ENCODE results near the gene SDSL. TPM values are rescaled to one million over a fixed set of nuclear protein-coding genes. Genes with fewer than 3 reads are reported as not detected.

The SDSL gene
- total and polyA plus RNA-seq, 5 donors from 2014 or later, result 1.8 TPM; not detected in 4

DNA sequence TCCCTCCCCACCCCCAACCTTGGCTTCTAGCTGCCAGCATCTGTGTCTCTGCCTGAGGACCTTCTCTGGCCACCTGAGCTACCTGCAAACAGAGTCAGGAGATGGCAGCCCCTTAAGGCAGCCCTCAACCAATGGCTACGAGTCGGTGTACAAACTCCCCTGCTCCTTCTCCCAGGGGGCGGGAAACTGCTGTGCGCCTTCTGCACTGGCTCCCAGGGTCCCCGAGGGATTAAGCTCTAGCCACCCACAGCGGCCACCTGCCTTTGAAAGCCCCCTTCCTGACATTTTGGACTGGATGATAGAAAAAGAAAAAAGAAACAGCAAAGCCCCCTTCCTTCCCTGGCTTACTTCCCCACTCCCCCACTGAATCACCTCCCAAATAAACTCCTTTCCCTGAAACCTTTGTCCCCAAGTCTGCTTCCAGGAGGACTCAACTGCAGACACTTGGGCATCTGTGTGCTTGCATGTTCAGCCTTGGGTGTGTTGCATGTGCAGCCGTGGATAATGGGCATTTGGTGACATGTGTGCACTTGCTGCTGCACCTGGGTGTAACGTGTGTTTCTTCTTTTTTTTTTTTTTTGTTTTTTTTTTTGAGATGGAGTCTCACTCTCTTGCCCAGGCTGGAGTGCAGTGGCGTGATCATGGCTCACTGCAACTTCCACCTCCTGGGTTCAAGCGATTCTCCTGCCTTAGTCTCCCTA lies 24.5 kb upstream of the SDSL start:
- no peaks in the 10 kb centered on the region for H3K4me1 ChIP-seq (ENCODE audit: control insufficient read depth, insufficient read depth, low read length, poor library complexity, severe bottlenecking)
- Mint-ChIP-seq H3K4me1 (no peaks in the 10 kb centered on the region), H3K4me3 (no peak overlapping the region), H3K9me3 (no peaks in the 10 kb centered on the region), H3K27ac (no peak overlapping the region), H3K36me3 (no peaks in the 10 kb centered on the region), H3K27me3 (no peaks in the 10 kb centered on the region)
- H3K27ac ChIP-seq (ENCODE audit: insufficient read depth, low read length, poor library complexity, severe bottlenecking), result no peak overlapping the region
- H3K36me3 ChIP-seq (ENCODE audit: control insufficient read depth, insufficient read depth, low read length), result no peaks in the 10 kb centered on the region
- DNase-seq (no peak), ATAC-seq (ENCODE audit: low read depth in 2 of 2) (no peak)
- H3K9me3 ChIP-seq (ENCODE audit: control insufficient read depth in 2 of 2, low read length in 2 of 2), result no peaks in the 10 kb centered on the region
- no peaks in the 10 kb centered on the region for H3K27me3 ChIP-seq (ENCODE audit: control insufficient read depth, insufficient read depth, low read length)
- no peak overlapping the region for H3K4me3 ChIP-seq (ENCODE audit: low read depth, low read length)

DNA sequence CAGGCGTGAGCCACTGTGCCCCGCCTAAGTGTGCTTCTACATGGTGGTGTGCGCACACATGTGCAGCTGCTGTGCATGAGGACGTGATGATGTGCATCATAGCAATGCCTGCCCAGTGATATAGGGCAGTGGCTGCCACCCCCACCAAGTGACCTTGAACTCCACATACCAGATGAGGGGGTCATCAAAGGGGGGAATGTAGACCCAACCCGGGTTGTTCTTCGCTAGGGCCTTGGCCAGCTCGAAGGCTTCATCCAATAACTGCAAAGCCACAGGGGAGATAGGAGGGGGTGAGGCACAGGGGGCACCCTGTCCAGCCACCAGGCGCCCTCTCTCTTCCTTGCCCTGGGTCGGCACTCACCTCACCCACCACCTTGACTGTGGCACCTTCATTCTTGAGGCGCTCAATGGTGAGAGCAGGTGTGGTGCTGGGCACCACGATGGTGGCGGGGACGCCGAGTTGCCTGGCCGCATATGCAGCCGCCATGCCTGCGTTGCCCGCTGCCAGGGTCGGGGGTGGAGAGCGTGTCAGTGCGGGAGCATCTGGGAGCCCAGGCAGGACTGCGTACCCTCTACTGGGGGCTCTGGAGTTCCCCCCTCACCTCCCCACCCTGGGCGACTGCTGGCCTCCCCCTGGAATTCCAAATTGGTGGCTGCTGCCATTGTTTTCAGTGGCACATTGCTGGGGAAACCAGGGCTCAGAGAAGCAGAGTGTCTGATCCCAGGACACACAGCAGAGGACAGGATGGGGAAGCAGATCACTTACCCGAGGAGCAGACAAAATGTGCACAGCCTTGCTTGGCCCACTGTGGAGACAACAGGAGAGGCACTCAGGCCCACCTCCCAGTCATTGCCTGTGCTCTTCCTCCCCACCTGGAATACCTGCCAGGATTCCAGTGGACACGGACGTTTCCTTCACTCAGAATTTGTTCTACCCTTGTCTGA lies 23.6 kb upstream of the SDSL start:
- no peaks in the 10 kb centered on the region for H3K36me3 Mint-ChIP-seq
- no peaks in the 10 kb centered on the region for H3K27me3 ChIP-seq (ENCODE audit: control insufficient read depth, insufficient read depth, low read length)
- H3K27ac Mint-ChIP-seq, result no peak overlapping the region
- DNase-seq (no peak), ATAC-seq (ENCODE audit: low read depth in 2 of 2) (no peak)
- H3K27me3 Mint-ChIP-seq, result no peaks in the 10 kb centered on the region
- H3K9me3 Mint-ChIP-seq, result no peaks in the 10 kb centered on the region
- H3K4me3 ChIP-seq (ENCODE audit: low read depth, low read length), result no peak overlapping the region
- H3K36me3 ChIP-seq (ENCODE audit: control insufficient read depth, insufficient read depth, low read length), result no peaks in the 10 kb centered on the region
- H3K4me1 Mint-ChIP-seq, result no peaks in the 10 kb centered on the region
- no peaks in the 10 kb centered on the region for H3K9me3 ChIP-seq (ENCODE audit: control insufficient read depth in 2 of 2, low read length in 2 of 2)
- no peak overlapping the region for H3K4me3 Mint-ChIP-seq
- no peak overlapping the region for H3K27ac ChIP-seq (ENCODE audit: insufficient read depth, low read length, poor library complexity, severe bottlenecking)
- no peaks in the 10 kb centered on the region for H3K4me1 ChIP-seq (ENCODE audit: control insufficient read depth, insufficient read depth, low read length, poor library complexity, severe bottlenecking)

DNA sequence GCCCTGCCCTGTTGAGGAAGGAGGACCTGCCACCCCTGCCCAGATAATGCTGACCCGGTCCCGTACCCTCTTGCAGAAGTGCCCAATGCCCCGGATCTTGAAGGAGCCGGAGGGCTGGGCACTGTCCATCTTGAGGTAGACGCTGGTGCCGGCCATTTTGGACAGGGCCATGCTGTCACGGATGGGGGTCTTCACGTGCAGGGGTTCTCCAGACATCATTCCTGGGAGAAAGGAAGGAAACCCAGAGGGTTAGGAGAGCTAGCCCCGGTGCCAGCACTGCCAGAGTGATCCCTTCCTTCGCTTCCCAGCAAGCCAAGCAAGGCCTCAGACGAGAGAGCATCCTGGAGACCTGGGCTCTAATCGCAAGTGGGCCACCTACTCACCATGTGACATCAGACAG lies 22.7 kb upstream of the SDSL start:
- no peaks in the 10 kb centered on the region for H3K4me1 ChIP-seq (ENCODE audit: control insufficient read depth, insufficient read depth, low read length, poor library complexity, severe bottlenecking)
- Mint-ChIP-seq H3K27ac (no peak overlapping the region), H3K27me3 (peaks cover 4% of the 10 kb centered on the region), H3K9me3 (no peaks in the 10 kb centered on the region), H3K4me3 (no peak overlapping the region), H3K36me3 (no peaks in the 10 kb centered on the region), H3K4me1 (peaks cover 0 to 2% (median 0%) of the 10 kb centered on the region in 4 donors)
- ATAC-seq (ENCODE audit: low read depth in 2 of 2) (no peak), DNase-seq (no peak)
- H3K36me3 ChIP-seq (ENCODE audit: control insufficient read depth, insufficient read depth, low read length), result no peaks in the 10 kb centered on the region
- no peaks in the 10 kb centered on the region for H3K9me3 ChIP-seq (ENCODE audit: control insufficient read depth in 2 of 2, low read length in 2 of 2)
- H3K27ac ChIP-seq (ENCODE audit: insufficient read depth, low read length, poor library complexity, severe bottlenecking), result no peak overlapping the region
- no peaks in the 10 kb centered on the region for H3K27me3 ChIP-seq (ENCODE audit: control insufficient read depth, insufficient read depth, low read length)
- no peak overlapping the region for H3K4me3 ChIP-seq (ENCODE audit: low read depth, low read length)

DNA sequence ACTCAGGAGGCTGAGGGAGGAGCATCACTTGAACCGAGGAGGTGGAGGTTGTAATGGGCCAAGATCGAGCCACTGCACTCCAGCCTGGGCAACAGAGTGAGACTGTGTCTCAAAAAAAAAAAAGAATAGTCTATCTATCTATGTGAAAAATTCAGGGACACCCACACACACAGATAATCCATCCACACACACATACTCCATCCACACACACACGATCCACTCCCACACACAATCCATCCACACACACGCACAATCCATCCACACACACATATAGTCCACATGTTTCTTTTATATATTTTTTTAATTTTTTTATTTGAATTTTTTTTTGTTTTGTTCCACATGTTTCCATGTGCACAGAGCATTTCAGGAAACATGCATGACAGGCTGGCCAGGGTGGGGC lies 21.8 kb upstream of the SDSL start:
- no peaks in the 10 kb centered on the region for H3K36me3 Mint-ChIP-seq
- peaks cover 0 to 2% (median 0%) of the 10 kb centered on the region in 4 donors for H3K4me1 Mint-ChIP-seq
- no peak overlapping the region for H3K27ac Mint-ChIP-seq
- no peaks in the 10 kb centered on the region for H3K9me3 Mint-ChIP-seq
- Histone ChIP-seq H3K4me3 (ENCODE audit: low read depth, low read length) (no peak overlapping the region), H3K9me3 (ENCODE audit: control insufficient read depth in 2 of 2, low read length in 2 of 2) (no peaks in the 10 kb centered on the region), H3K27ac (ENCODE audit: insufficient read depth, low read length, poor library complexity, severe bottlenecking) (no peak overlapping the region), H3K27me3 (ENCODE audit: control insufficient read depth, insufficient read depth, low read length) (no peaks in the 10 kb centered on the region), H3K4me1 (ENCODE audit: control insufficient read depth, insufficient read depth, low read length, poor library complexity, severe bottlenecking) (no peaks in the 10 kb centered on the region), H3K36me3 (ENCODE audit: control insufficient read depth, insufficient read depth, low read length) (no peaks in the 10 kb centered on the region)
- peaks cover 7% of the 10 kb centered on the region for H3K27me3 Mint-ChIP-seq
- no peak overlapping the region for H3K4me3 Mint-ChIP-seq
- no peak for DNase-seq
- no peak for ATAC-seq (ENCODE audit: low read depth in 2 of 2)

DNA sequence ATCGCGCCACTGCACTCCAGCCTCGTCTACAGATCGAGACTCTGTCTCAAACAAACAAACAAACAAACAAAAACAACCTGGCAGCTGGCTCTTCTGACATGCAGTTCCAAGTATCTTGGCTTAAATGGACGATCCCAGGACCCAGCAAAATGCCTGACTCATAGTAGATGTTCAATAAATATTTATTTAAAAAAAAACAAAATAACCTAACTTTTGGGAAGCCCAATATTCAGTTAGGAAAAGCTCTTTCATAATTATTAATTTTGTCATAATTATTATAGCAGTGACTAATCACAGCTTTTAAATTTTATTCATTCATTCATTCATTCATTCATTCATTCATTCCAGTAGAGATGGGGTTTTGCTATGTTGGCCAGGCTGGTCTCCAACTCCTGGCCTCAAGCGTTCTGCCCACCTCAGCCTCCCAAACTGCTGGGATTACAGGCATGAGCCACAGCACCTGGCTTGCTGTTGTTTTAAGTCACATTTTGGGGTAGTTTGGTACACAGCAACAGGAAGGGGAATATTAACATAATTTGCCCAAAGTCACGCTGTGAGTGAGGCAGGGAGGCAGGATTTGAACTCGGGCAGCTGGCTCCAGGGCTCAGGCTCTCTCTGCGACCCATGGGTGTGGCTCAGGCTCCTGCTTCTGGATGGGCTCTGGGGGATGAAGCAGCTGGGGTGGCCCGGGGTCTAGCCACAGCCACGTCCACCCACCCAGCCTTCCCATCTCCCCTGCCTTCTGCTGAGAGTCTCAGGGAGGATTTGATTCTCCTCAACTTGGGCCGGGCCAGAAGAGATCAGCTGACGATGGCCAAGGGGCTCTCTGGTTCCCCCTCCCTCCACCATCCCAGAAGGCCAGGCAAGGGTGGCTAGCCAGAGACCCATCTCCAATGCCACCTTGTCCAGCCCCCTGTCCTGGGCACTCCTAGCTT lies 20.8 kb upstream of the SDSL start:
- Histone ChIP-seq H3K27me3 (ENCODE audit: control insufficient read depth, insufficient read depth, low read length) (no peaks in the 10 kb centered on the region), H3K9me3 (ENCODE audit: control insufficient read depth in 2 of 2, low read length in 2 of 2) (no peaks in the 10 kb centered on the region), H3K27ac (ENCODE audit: insufficient read depth, low read length, poor library complexity, severe bottlenecking) (no peak overlapping the region), H3K36me3 (ENCODE audit: control insufficient read depth, insufficient read depth, low read length) (no peaks in the 10 kb centered on the region), H3K4me1 (ENCODE audit: control insufficient read depth, insufficient read depth, low read length, poor library complexity, severe bottlenecking) (no peaks in the 10 kb centered on the region), H3K4me3 (ENCODE audit: low read depth, low read length) (no peak overlapping the region)
- no peak overlapping the region for H3K27ac Mint-ChIP-seq
- H3K4me1 Mint-ChIP-seq, result peaks cover 0 to 2% (median 0%) of the 10 kb centered on the region in 4 donors
- no peak for ATAC-seq (ENCODE audit: low read depth in 2 of 2)
- H3K27me3 Mint-ChIP-seq, result peaks cover 7% of the 10 kb centered on the region
- H3K9me3 Mint-ChIP-seq, result no peaks in the 10 kb centered on the region
- no peak overlapping the region for H3K4me3 Mint-ChIP-seq
- no peaks in the 10 kb centered on the region for H3K36me3 Mint-ChIP-seq
- no peak for DNase-seq

DNA sequence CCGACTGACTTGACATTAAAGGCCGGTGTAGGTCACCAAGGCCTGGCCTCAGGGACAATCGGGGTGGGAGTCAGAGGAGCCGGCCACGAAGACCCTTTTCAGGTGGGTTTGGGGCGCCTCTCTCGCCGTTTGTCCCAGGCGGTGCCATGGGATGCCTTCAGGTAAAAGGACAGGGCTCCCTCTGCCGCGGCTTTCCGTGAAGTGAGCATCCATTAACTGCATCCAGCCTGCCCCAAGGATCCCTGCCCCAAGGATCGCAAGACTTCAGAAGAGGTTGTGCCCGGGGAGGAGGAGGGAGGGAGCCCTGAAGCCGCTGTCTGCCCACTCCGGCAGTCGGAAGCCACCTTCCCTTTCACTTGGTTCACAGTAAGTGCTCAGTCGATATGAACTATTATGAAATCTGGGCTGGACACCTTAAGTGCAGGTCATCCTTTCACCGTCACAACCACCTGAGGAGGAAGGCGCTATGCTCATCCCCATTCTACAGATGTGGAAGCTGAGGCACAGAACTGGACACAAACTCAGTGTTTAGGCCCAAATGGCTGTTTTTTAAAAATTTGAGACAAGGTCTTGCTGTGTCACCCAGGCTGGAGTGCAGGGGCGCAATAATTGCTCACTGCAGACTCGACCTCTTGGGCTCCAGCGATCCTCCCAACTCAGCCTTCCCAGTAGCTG lies 19.5 kb upstream of the SDSL start:
- ATAC-seq (ENCODE audit: low read depth in 2 of 2), result no peak

More for the DNA sequence above, 19.5 kb upstream of the SDSL start:
- no peak overlapping the region for H3K4me3 ChIP-seq (ENCODE audit: low read depth, low read length)
- H3K4me1 Mint-ChIP-seq, result peaks cover 0 to 2% (median 0%) of the 10 kb centered on the region in 4 donors
- H3K9me3 Mint-ChIP-seq, result no peaks in the 10 kb centered on the region
- H3K27me3 ChIP-seq (ENCODE audit: control insufficient read depth, insufficient read depth, low read length), result no peaks in the 10 kb centered on the region
- H3K4me3 Mint-ChIP-seq, result no peak overlapping the region
- H3K36me3 ChIP-seq (ENCODE audit: control insufficient read depth, insufficient read depth, low read length), result no peaks in the 10 kb centered on the region
- no peaks in the 10 kb centered on the region for H3K4me1 ChIP-seq (ENCODE audit: control insufficient read depth, insufficient read depth, low read length, poor library complexity, severe bottlenecking)
- H3K27ac Mint-ChIP-seq, result no peak overlapping the region
- no peak for DNase-seq
- H3K27me3 Mint-ChIP-seq, result peaks cover 7% of the 10 kb centered on the region
- H3K9me3 ChIP-seq (ENCODE audit: control insufficient read depth in 2 of 2, low read length in 2 of 2), result no peaks in the 10 kb centered on the region
- no peak overlapping the region for H3K27ac ChIP-seq (ENCODE audit: insufficient read depth, low read length, poor library complexity, severe bottlenecking)
- H3K36me3 Mint-ChIP-seq, result no peaks in the 10 kb centered on the region
